ENCODE results near the gene HOXC6. TPM values are rescaled to one million over a fixed set of nuclear protein-coding genes. Genes with fewer than 3 reads are reported as not detected.

The HOXC6 gene
- total RNA-seq, 4 donors from 2014 or later: 0.48 TPM; not detected in 3

DNA sequence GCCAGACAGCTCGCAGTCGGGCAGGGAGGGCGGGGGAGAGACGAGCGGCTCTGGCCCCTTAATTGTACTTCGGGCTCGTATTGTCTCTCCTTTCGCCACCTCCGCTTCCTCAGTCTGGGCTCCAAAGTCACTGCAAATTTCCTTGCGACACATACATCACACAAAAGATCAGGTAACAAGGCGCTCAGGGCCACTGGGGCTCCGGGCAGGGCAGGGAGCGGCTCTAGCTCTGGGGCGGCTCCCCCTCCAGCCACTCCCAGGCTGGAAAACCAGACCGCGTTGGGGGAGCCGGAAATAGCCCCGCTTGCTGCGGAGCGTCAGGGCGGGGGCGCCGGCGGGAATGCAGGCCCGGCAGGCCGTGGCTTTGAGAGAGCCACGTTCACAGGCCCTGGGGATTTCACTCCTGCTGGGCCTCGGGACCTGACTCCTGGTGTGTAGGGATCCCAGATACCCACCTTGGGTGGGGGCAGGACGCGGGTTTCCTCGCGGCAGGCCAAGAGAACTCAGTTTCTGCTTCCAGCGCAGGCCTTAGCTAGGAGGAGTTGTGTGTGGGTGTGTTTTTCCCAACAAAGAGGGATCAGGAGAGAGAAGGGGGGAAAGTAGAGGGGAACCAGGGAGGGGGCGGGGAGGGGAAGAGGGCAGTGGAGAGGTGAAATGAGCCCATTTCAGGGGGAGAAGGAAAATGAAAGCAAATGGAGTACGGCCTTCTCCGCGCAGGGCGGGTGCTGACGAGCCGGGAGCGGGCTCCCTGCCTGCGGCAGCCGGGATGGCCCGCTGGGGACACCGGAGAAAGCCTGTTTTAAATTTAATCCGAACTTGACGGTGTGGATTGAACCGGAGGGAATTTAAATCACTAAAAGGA is 32.6 kb upstream of the HOXC6 start:
- Histone ChIP-seq H3K27ac (no peak overlapping the region), H3K4me3 (peak overlapping the region; percentile 30 to 53 (median 36)), H3K4me1 (peaks cover 18 to 42% (median 34%) of the 10 kb centered on the region in 4 donors), H3K9me3 (no peaks in the 10 kb centered on the region), H3K36me3 (no peaks in the 10 kb centered on the region), H3K27me3 (peaks cover 100% of the 10 kb centered on the region)
- intact Hi-C loops (cut with DNase I; ENCODE audit: low total_unique reads) (no loop called here), in situ Hi-C loops (cut with MboI; ENCODE audit: low pct_ligation_motif_present in 1 of 4, low pct_unique_long_range_greater_than_20kb in 1 of 4, low sequenced_read_pairs in 3 of 4) (loop anchor here in 1 of 4 donors (25.0 kb wide), 1 partner anchor 208 kb away; no protein-coding TSS in a partner anchor)
- TF ChIP-seq EP300 (IDR thresholded peaks at IDR 0.05; ENCODE audit: low read depth) (no peak), POLR2A (IDR thresholded peaks at IDR 0.05) (no peak), POLR2AphosphoS5 (IDR thresholded peaks at IDR 0.05) (no peak)
- TF ChIP-seq, protein P1, sequence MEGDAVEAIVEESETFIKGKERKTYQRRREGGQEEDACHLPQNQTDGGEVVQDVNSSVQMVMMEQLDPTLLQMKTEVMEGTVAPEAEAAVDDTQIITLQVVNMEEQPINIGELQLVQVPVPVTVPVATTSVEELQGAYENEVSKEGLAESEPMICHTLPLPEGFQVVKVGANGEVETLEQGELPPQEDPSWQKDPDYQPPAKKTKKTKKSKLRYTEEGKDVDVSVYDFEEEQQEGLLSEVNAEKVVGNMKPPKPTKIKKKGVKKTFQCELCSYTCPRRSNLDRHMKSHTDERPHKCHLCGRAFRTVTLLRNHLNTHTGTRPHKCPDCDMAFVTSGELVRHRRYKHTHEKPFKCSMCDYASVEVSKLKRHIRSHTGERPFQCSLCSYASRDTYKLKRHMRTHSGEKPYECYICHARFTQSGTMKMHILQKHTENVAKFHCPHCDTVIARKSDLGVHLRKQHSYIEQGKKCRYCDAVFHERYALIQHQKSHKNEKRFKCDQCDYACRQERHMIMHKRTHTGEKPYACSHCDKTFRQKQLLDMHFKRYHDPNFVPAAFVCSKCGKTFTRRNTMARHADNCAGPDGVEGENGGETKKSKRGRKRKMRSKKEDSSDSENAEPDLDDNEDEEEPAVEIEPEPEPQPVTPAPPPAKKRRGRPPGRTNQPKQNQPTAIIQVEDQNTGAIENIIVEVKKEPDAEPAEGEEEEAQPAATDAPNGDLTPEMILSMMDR (IDR thresholded peaks at IDR 0.05): no peak
- 3 to 6% methylated on average over 5 to 40 of the region's 48 CpGs for WGBS, 2 donors (ENCODE audit: low coverage in 1 of 2)
- DNase-seq: no peak

DNA sequence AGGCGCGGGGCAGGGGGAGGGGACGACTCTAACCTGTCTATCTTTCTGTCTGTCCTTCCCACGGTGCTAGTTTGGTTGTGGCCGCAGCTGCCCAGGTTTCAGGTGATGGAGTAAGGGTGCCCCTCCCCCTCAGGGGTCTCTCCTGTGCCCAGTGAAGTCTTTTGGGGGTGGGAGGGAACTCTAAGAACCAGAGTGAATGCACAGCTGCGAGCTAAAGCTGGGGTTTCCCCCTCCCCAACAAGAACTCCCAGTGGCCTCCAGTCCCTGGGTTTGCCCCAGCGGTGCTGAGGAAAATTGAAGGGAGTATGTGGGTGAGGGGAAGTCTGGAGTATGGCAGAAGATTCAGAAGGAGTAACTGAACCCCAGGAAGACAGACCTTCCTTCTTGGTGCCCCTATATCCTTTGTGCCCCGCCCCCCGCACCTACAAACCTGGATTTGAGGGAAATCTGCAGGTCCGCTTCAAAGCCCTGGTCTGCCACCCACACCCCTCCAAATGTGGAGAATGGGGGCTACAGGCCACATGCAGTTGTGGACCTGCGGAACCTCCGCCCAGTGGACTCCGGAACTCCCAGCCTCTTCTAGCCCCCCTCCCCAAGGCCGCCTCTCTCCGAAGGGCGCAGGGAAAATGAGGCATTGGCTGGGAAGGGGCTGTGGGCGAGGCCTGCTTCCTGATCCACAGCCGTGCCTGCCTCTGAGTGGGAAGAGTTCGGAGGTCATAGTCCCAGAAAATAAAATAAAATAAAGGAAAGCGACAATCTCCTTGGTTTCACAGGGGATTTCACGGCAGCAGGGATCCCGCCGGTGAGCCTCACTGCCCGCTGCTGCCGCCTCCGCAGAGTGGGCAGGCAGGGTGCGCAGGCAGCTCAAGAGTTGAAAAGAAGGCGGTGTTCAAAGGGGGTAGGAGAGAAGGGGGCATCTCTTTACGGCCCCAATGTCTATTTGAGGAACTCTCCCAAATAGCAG is 31.7 kb upstream of the HOXC6 start:
- no peak for DNase-seq
- intact Hi-C loops (cut with DNase I; ENCODE audit: low total_unique reads) (no loop called here), in situ Hi-C loops (cut with MboI; ENCODE audit: low pct_ligation_motif_present in 1 of 4, low pct_unique_long_range_greater_than_20kb in 1 of 4, low sequenced_read_pairs in 3 of 4) (loop anchor here in 1 of 4 donors (25.0 kb wide), 1 partner anchor 209 kb away; no protein-coding TSS in a partner anchor)
- no peak for TF ChIP-seq POLR2AphosphoS5 (IDR thresholded peaks at IDR 0.05)
- no peak for TF ChIP-seq POLR2A (IDR thresholded peaks at IDR 0.05)
- no peak for TF ChIP-seq EP300 (IDR thresholded peaks at IDR 0.05; ENCODE audit: low read depth)
- TF ChIP-seq, protein P1 (IDR thresholded peaks at IDR 0.05): no peak
- no peaks in the 10 kb centered on the region for H3K36me3 ChIP-seq
- H3K9me3 ChIP-seq: no peaks in the 10 kb centered on the region
- 59 to 66% methylated on average over 14 to 29 of the region's 29 CpGs for WGBS, 2 donors (ENCODE audit: low coverage in 1 of 2)
- no peak overlapping the region for H3K27ac ChIP-seq
- peaks cover 18 to 39% (median 35%) of the 10 kb centered on the region in 4 donors for H3K4me1 ChIP-seq
- H3K27me3 ChIP-seq: peaks cover 100% of the 10 kb centered on the region
- peak overlapping the region; percentile 30 to 53 (median 36) for H3K4me3 ChIP-seq

DNA sequence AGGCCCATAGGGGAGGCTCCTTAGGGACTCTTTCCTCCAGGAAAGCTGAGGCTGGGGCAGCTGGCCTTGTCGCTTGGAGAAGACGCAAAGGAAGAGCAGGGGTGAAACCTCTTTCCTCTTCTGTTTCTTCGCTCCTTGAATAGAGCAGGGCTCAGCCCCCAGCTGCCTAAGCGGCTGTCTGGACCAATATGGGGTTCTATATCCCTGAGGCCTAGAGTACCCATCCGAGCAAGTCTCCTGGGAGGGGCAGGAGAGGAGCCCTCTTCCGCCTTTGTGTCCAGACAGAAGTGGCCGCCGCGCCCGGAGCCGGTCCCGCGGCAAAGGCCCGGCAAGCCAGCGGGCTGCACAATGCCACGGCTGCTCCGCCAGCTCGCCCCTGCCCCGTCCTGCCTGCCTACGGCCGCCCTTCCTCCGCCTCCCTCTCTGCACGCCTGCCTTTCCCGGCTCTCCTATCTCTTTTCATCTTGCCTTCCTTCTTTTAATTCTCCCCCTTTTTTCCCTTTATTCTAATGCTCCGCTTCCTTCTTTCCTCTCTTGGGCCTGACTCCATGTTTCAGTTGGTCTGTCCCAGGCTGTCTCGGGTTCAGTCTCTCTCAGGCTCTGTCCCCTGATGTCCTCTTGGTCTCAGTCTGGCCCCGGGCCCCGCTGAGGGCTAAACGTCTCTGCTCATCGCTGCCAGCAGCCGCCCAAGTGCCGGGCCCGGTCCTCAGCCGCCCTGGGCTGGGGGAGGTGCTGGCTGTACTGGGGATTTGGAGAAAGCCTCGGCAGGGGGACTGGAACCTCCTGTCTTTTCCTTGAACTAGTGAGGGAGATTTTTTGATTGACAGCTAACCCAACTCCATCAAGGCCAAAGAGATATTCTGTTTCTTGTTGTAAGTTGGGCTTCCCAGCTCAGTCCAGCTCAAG is 30.8 kb upstream of the HOXC6 start:
- Histone ChIP-seq H3K27me3 (peaks cover 100% of the 10 kb centered on the region), H3K27ac (no peak overlapping the region), H3K9me3 (no peaks in the 10 kb centered on the region), H3K4me1 (peaks cover 18 to 39% (median 35%) of the 10 kb centered on the region in 4 donors), H3K4me3 (no peak overlapping the region), H3K36me3 (no peaks in the 10 kb centered on the region)
- in situ Hi-C loops (cut with MboI; ENCODE audit: low pct_ligation_motif_present in 1 of 4, low pct_unique_long_range_greater_than_20kb in 1 of 4, low sequenced_read_pairs in 3 of 4): loop anchor here in 1 of 4 donors (25.0 kb wide), 1 partner anchor 210 kb away; no protein-coding TSS in a partner anchor
- DNase-seq: no peak
- intact Hi-C loops (cut with DNase I; ENCODE audit: low total_unique reads): no loop called here
- 21 to 40% methylated on average over 19 to 35 of the region's 35 CpGs for WGBS, 2 donors (ENCODE audit: low coverage in 1 of 2)
- TF ChIP-seq EP300 (IDR thresholded peaks at IDR 0.05; ENCODE audit: low read depth) (no peak), POLR2A (IDR thresholded peaks at IDR 0.05) (no peak), POLR2AphosphoS5 (IDR thresholded peaks at IDR 0.05) (no peak)
- TF ChIP-seq, protein P1 (IDR thresholded peaks at IDR 0.05): no peak
